NB4 (cell line): ENCODE data around the gene FGF14.

ENCODE experiments used
- DNase-seq: peaks from one replicate; pipeline ENCODE4 v3.0.0; 2010; ENCODE audit warnings: low read depth
- H3K4me3 ChIP-seq: one replicate; pipeline ENCODE4 v1.5.1; 2011; ENCODE audit warnings: mild to moderate bottlenecking, low read depth, low read length, moderate library complexity
- CTCF ChIP-seq: IDR thresholded peaks from one replicate; pipeline ENCODE4 v1.5.1; 2012; ENCODE audit warnings: low read depth, low read length
- MAX ChIP-seq: IDR thresholded peaks from 2 replicates; pipeline ENCODE4 v1.6.1; 2011; ENCODE audit warnings: low read depth, low read length
- MYC ChIP-seq: IDR thresholded peaks from 2 replicates; pipeline ENCODE4 v1.6.1; 2011; ENCODE audit warnings: low read depth, low read length
- POLR2A ChIP-seq: IDR thresholded peaks from 2 replicates; pipeline ENCODE4 v1.6.1; 2011; ENCODE audit warnings: mild to moderate bottlenecking; ENCODE audit not compliant: insufficient read length; ENCODE audit errors: extremely low read depth

FGF14 gene

GRCh38 chr13:102235689-102236088 is 166.2 kb downstream of the FGF14 start:
- no peak overlapping the region for H3K4me3 ChIP-seq
- DNase-seq: no peak
- no peak for TF ChIP-seq POLR2A

GRCh38 chr13:102234618-102235017 is 167.2 kb downstream of the FGF14 start:
- no peak for DNase-seq
- no peak overlapping the region for H3K4me3 ChIP-seq
- TF ChIP-seq MYC: no peak
- TF ChIP-seq MAX: no peak
- no peak for TF ChIP-seq CTCF
- no peak for TF ChIP-seq POLR2A

- no peak for DNase-seq
- no peak overlapping the region for H3K4me3 ChIP-seq
- no peak for TF ChIP-seq POLR2A
- TF ChIP-seq MAX: no peak
- TF ChIP-seq MYC: no peak
- no peak for TF ChIP-seq CTCF
Measured at GRCh38 chr13:102233566-102234208, 168.2 kb downstream of the FGF14 start.

- H3K4me3 ChIP-seq: no peak overlapping the region
- DNase-seq: no peak
- no peak for TF ChIP-seq MAX
Measured at GRCh38 chr13:102231479-102231878, 170.4 kb downstream of the FGF14 start.

GRCh38 chr13:102227741-102228140 is 174.1 kb downstream of the FGF14 start:
- no peak for DNase-seq
- no peak for TF ChIP-seq POLR2A
- H3K4me3 ChIP-seq: no peak overlapping the region

- H3K4me3 ChIP-seq: no peak overlapping the region
- no peak for TF ChIP-seq MYC
- TF ChIP-seq POLR2A: no peak
- no peak for TF ChIP-seq MAX
- TF ChIP-seq CTCF: no peak
- no peak for DNase-seq
Measured at GRCh38 chr13:102226591-102226990, 175.3 kb downstream of the FGF14 start.

- TF ChIP-seq CTCF (no peak), MYC (no peak), POLR2A (no peak), MAX (no peak)
Measured at GRCh38 chr13:102225892-102226291, 176.0 kb downstream of the FGF14 start.

More at GRCh38 chr13:102225892-102226291, 176.0 kb downstream of the FGF14 start:
- DNase-seq: no peak
- H3K4me3 ChIP-seq: no peak overlapping the region
